GM18526 (cell line): ENCODE results near the gene FOXP3.

Source experiments
- POLR2A ChIP-seq: IDR thresholded peaks from 3 replicates; pipeline ENCODE4 v1.6.1; 2011; ENCODE audit not compliant: insufficient read length; ENCODE audit errors: extremely low read depth

The FOXP3 gene

GRCh38 chrX:49260221-49260985 is 4.1 kb downstream of the FOXP3 start:
- no peak for TF ChIP-seq POLR2A

- no peak for TF ChIP-seq POLR2A
Measured at GRCh38 chrX:49258749-49259124, 5.8 kb downstream of the FOXP3 start.

- TF ChIP-seq POLR2A = no peak
Measured at GRCh38 chrX:49257846-49258748, 6.4 kb downstream of the FOXP3 start.

- TF ChIP-seq POLR2A = no peak
Measured at GRCh38 chrX:49257074-49257790, 7.3 kb downstream of the FOXP3 start.

DNA sequence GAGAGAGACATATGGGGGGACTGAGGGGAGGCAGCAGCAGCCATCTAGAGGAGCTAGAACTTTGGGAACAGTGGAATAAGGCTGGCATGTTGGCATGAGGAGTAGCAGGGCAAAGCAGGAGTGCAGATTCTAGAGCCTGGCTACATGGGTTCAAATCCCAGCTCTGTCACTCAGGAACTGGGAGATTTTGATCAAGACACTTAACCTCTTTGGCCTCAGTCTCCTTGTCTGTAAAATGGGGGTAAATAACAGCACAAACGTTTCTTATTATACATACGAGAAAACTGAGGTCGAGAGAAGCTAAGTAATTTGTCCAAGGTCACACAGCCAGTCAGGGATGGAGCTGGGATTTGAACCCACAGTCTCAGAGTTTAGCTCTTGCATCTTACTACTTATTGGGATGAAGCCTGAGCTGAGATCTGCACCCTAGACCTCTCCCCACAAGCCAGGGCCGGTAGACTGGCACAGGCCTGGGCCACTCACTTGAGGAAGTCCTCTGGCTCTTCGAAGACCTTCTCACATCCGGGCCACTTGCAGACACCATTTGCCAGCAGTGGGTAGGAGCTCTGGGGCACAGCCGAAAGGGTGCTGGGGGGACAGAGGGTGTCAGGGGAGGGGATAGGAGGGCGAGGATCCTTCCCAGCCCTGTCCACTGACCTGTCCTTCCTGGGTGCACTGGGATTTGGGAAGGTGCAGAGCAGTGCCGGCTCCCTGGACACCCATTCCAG is 8.1 kb downstream of the FOXP3 start:
- TF ChIP-seq POLR2A = no peak

DNA sequence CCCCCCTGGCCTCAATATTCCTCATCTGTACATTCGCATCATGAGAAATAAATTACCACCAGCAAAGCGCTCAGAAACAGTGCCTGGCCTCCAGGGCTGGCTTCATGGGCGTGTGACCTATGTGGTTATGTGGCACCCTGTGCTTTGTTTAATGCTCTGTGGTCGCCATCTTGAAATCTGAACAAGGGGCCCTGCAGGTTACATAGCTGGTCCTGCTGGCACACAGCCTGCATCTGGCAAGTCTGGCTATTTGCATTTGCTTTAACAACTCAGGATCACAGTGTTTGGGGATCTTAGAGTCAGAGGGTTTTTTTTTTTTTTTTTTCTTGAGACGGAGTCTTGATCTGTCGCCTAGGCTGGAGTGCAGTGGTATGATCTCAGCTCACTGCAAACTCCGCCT is 9.9 kb downstream of the FOXP3 start:
- TF ChIP-seq POLR2A = no peak

- no peak for TF ChIP-seq POLR2A
Measured at GRCh38 chrX:49251325-49251724, 13.2 kb downstream of the FOXP3 start.

- TF ChIP-seq POLR2A = no peak
Measured at GRCh38 chrX:49250578-49250977, 13.9 kb downstream of the FOXP3 start.

GRCh38 chrX:49250066-49250465 is 14.4 kb downstream of the FOXP3 start:
- TF ChIP-seq POLR2A = no peak

- TF ChIP-seq POLR2A = no peak
Measured at GRCh38 chrX:49249616-49250015, 14.9 kb downstream of the FOXP3 start.

DNA sequence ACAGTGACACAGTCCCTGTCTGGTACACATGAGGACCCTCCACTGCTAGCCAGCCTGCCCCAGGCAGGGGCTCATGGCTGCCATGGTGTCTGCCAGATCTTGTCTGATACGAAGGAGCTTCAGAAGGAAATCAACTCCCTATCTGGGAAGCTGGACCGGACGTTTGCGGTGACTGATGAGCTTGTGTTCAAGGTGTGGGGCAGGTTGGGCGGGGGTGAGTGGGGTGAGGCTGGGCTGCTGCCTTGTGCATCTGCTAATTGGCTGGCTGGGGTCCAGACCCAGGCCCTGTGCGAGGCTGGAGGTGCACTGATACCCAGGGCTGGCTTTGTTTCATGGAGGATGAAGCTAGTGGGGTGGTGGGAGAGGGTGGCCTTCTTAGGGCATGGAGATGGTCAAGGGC is 15.4 kb downstream of the FOXP3 start:
- no peak for TF ChIP-seq POLR2A

- no peak for TF ChIP-seq POLR2A
Measured at GRCh38 chrX:49247916-49248811, 16.3 kb downstream of the FOXP3 start.

DNA sequence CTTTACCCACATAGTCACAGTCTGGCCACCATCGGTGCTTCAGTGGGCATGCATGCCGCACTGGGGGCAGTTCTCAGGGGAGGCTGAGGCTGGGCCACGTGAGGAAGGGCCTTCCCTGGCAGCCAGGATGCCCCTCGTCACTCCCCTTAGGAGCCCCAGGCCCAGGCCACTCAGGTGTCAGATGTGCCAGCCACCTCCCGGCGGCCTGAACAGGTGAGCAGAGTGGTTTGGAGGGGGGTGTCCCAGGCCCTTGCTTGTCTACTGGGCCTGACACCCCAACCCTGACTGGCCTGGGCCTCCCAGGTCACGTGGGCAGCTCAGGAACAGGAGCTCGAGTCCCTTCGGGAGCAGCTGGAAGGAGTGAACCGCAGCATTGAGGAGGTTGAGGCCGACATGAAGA is 17.2 kb downstream of the FOXP3 start:
- TF ChIP-seq POLR2A = no peak

GRCh38 chrX:49246541-49246940 is 18.0 kb downstream of the FOXP3 start:
- TF ChIP-seq POLR2A = no peak
